Measurements from ENCODE around the gene SLC39A7. TPM values are rescaled to one million over a fixed set of nuclear protein-coding genes. Genes with fewer than 3 reads are reported as not detected.
A peak's percentile ranks its signal among the peaks of the same experiment; 100 is the strongest.

SLC39A7 gene
- total and polyA plus RNA-seq, 4 donors, result 59.7 to 102 (median 88.6) TPM

DNA sequence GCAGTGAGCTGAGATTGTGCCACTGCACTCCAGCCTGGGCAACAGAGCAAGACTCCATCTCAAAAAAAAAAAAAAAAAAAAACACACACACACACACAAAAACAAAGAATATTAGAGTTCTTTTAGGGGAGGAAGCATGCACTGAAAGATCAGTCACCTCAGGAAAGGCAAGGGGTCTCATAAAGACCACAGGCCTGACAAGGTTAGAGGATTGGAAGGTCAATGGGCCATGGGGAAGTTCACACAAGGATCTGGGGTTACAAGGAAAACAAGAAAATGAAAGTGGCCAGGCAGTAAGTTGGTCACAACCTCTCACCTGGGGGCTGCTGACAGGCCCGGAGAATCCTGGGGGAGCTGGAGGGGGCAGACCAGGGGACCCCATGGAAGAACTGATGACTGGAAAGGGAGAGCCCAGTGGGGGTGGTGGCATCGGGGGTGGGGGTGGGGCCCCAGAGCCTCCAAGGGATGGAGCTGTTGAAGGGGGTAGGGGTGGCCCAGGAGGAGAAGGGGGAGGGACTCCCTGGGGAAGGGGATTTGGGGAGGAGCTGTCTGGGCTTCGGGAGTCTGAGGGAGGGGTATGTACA is 1.7 kb upstream of the SLC39A7 start:
- Histone ChIP-seq H3K4me3 (ENCODE audit: low read length in 2 of 2) (peak overlapping the region in 1 of 2 donors; percentile 72), H3K27ac (ENCODE audit: low read depth in 1 of 2, low read length in 2 of 2) (no peak overlapping the region), H3K4me1 (ENCODE audit: control insufficient read depth in 1 of 2, insufficient read depth in 2 of 2, low read length in 2 of 2) (no peaks in the 10 kb centered on the region), H3K27me3 (ENCODE audit: control insufficient read depth in 1 of 2, insufficient read depth in 2 of 2, low read length in 1 of 2) (no peaks in the 10 kb centered on the region), H3K9me3 (ENCODE audit: control insufficient read depth, low read length) (no peaks in the 10 kb centered on the region), H3K36me3 (ENCODE audit: control insufficient read depth in 1 of 2, insufficient read depth in 2 of 2, low read length in 1 of 2) (peaks cover 0 to 8% of the 10 kb centered on the region in 2 donors)
- intact Hi-C loops (cut with DNase I), result loop anchor here in 1 of 2 donors (5.0 kb wide), 1 partner anchor 37 kb away; no protein-coding TSS in a partner anchor
- whole genome bisulfite sequencing, 2 donors, result 9 to 26% methylated on average over 2 to 3 of the region's 3 CpGs
- ATAC-seq (ENCODE audit: low FRiP score), result no peak
- peak in 1 of 2 donors; percentile 22 for DNase-seq

DNA sequence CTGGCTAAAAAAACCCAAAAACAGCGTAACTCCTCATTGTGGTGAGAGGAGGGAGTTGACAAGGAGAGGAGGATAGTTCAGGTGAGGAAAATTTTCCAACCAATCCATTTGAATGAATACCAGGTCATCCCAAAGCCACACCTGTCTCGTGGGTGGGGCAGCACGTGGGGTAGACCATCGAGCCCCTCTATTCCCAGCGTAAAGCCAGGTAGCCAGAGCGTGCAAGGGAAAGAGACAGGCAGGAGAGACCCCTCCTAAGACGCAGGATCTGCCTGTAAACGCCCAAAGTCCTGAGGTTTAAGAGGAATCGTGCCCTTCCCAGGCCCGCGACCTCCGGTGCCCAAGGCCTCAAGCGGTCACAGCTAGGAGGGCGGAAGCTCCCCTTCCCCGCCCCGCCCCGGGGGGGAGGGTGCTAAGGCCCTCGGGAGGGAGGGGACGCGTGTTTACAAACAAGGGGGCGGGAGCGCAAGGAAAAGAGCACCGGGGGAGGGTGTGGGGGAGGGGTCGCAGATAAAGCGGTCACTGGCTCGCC is 914 bp upstream of the SLC39A7 start:
- ATAC-seq (ENCODE audit: low FRiP score), result peak; percentile 54
- H3K9me3 ChIP-seq (ENCODE audit: control insufficient read depth, low read length), result no peaks in the 10 kb centered on the region
- DNase-seq, result peak in 1 of 2 donors; percentile 82
- intact Hi-C loops (cut with DNase I), result loop anchor here in 1 of 2 donors (2.0 to 10.0 kb wide), 7 partner anchors 37 to 1795 kb away; partner anchors contain the start of genes BRD2, CUTA, GPSM3 and MICA
- H3K27ac ChIP-seq (ENCODE audit: low read depth in 1 of 2, low read length in 2 of 2), result peak overlapping the region in 1 of 2 donors; percentile 61
- no peaks in the 10 kb centered on the region for H3K27me3 ChIP-seq (ENCODE audit: control insufficient read depth in 1 of 2, insufficient read depth in 2 of 2, low read length in 1 of 2)
- H3K36me3 ChIP-seq (ENCODE audit: control insufficient read depth in 1 of 2, insufficient read depth in 2 of 2, low read length in 1 of 2), result peaks cover 0 to 8% of the 10 kb centered on the region in 2 donors
- 0 to 2% methylated on average over 24 to 26 of the region's 26 CpGs for WGBS, 2 donors
- H3K4me3 ChIP-seq (ENCODE audit: low read length in 2 of 2), result peak overlapping the region; percentile 36 to 72
- no peaks in the 10 kb centered on the region for H3K4me1 ChIP-seq (ENCODE audit: control insufficient read depth in 1 of 2, insufficient read depth in 2 of 2, low read length in 2 of 2)

DNA sequence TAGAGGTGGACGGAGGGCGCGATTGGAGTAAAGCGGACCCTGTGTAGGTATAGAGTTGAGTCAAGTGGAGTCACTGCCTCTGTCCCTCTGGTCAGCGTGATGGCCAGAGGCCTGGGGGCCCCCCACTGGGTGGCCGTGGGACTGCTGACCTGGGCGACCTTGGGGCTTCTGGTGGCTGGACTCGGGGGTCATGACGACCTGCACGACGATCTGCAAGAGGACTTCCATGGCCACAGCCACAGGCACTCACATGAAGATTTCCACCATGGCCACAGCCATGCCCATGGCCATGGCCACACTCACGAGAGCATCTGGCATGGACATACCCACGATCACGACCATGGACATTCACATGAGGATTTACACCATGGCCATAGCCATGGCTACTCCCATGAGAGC is 479 bp downstream of the SLC39A7 start:
- DNase-seq (no peak), ATAC-seq (ENCODE audit: low FRiP score) (no peak)
- Histone ChIP-seq H3K9me3 (ENCODE audit: control insufficient read depth, low read length) (no peaks in the 10 kb centered on the region), H3K4me3 (ENCODE audit: low read length in 2 of 2) (peak overlapping the region; percentile 46 to 72), H3K4me1 (ENCODE audit: control insufficient read depth in 1 of 2, insufficient read depth in 2 of 2, low read length in 2 of 2) (no peaks in the 10 kb centered on the region), H3K27ac (ENCODE audit: low read depth in 1 of 2, low read length in 2 of 2) (peak overlapping the region; percentile 23 to 64), H3K36me3 (ENCODE audit: control insufficient read depth in 1 of 2, insufficient read depth in 2 of 2, low read length in 1 of 2) (peaks cover 0 to 3% of the 10 kb centered on the region in 2 donors), H3K27me3 (ENCODE audit: control insufficient read depth in 1 of 2, insufficient read depth in 2 of 2, low read length in 1 of 2) (no peaks in the 10 kb centered on the region)
- intact Hi-C loops (cut with DNase I), result loop anchor here in 1 of 2 donors (2.0 to 10.0 kb wide), 6 partner anchors 48 to 1796 kb away; partner anchors contain the start of genes BRD2, CUTA, GPSM3 and MICA
- WGBS, 2 donors, result 1% methylated on average over 14 of the region's 14 CpGs

GRCh38 chr6:33201935-33202334 is 1.3 kb downstream of the SLC39A7 start:
- Histone ChIP-seq H3K4me1 (ENCODE audit: control insufficient read depth in 1 of 2, insufficient read depth in 2 of 2, low read length in 2 of 2) (no peaks in the 10 kb centered on the region), H3K36me3 (ENCODE audit: control insufficient read depth in 1 of 2, insufficient read depth in 2 of 2, low read length in 1 of 2) (peaks cover 0 to 3% of the 10 kb centered on the region in 2 donors), H3K4me3 (ENCODE audit: low read length in 2 of 2) (peak overlapping the region in 1 of 2 donors; percentile 72), H3K9me3 (ENCODE audit: control insufficient read depth, low read length) (no peaks in the 10 kb centered on the region), H3K27me3 (ENCODE audit: control insufficient read depth in 1 of 2, insufficient read depth in 2 of 2, low read length in 1 of 2) (no peaks in the 10 kb centered on the region), H3K27ac (ENCODE audit: low read depth in 1 of 2, low read length in 2 of 2) (no peak overlapping the region)
- no peak for DNase-seq
- intact Hi-C loops (cut with DNase I), result loop anchor here in 1 of 2 donors (2.0 to 10.0 kb wide), 6 partner anchors 47 to 1797 kb away; partner anchors contain the start of genes BRD2, CUTA, GPSM3 and MICA
- no peak for ATAC-seq (ENCODE audit: low FRiP score)
- 68 to 69% methylated on average over 6 of the region's 6 CpGs for WGBS, 2 donors

GRCh38 chr6:33202799-33203198 is 2.1 kb downstream of the SLC39A7 start:
- DNase-seq, result no peak
- Histone ChIP-seq H3K9me3 (ENCODE audit: control insufficient read depth, low read length) (no peaks in the 10 kb centered on the region), H3K27ac (ENCODE audit: low read depth in 1 of 2, low read length in 2 of 2) (no peak overlapping the region), H3K36me3 (ENCODE audit: control insufficient read depth in 1 of 2, insufficient read depth in 2 of 2, low read length in 1 of 2) (peaks cover 0 to 3% of the 10 kb centered on the region in 2 donors), H3K4me3 (ENCODE audit: low read length in 2 of 2) (no peak overlapping the region), H3K27me3 (ENCODE audit: control insufficient read depth in 1 of 2, insufficient read depth in 2 of 2, low read length in 1 of 2) (no peaks in the 10 kb centered on the region), H3K4me1 (ENCODE audit: control insufficient read depth in 1 of 2, insufficient read depth in 2 of 2, low read length in 2 of 2) (no peaks in the 10 kb centered on the region)
- ATAC-seq (ENCODE audit: low FRiP score), result no peak
- intact Hi-C loops (cut with DNase I), result loop anchor here in 1 of 2 donors (5.0 to 10.0 kb wide), 5 partner anchors 212 to 1798 kb away; partner anchors contain the start of genes BRD2, CUTA, GPSM3 and MICA
- WGBS, 2 donors, result 81% methylated on average over 6 of the region's 6 CpGs

GRCh38 chr6:33203443-33204164 is 2.9 kb downstream of the SLC39A7 start:
- Histone ChIP-seq H3K9me3 (ENCODE audit: control insufficient read depth, low read length) (no peaks in the 10 kb centered on the region), H3K4me3 (ENCODE audit: low read length in 2 of 2) (no peak overlapping the region), H3K4me1 (ENCODE audit: control insufficient read depth in 1 of 2, insufficient read depth in 2 of 2, low read length in 2 of 2) (no peaks in the 10 kb centered on the region), H3K27me3 (ENCODE audit: control insufficient read depth in 1 of 2, insufficient read depth in 2 of 2, low read length in 1 of 2) (no peaks in the 10 kb centered on the region), H3K36me3 (ENCODE audit: control insufficient read depth in 1 of 2, insufficient read depth in 2 of 2, low read length in 1 of 2) (peaks cover 0 to 3% of the 10 kb centered on the region in 2 donors), H3K27ac (ENCODE audit: low read depth in 1 of 2, low read length in 2 of 2) (no peak overlapping the region)
- WGBS, 2 donors, result 63% methylated on average over 7 of the region's 7 CpGs
- DNase-seq (no peak), ATAC-seq (ENCODE audit: low FRiP score) (no peak)
- intact Hi-C loops (cut with DNase I), result loop anchor here in 1 of 2 donors (5.0 to 10.0 kb wide), 5 partner anchors 211 to 1799 kb away; partner anchors contain the start of genes BRD2, CUTA, GPSM3 and MICA

DNA sequence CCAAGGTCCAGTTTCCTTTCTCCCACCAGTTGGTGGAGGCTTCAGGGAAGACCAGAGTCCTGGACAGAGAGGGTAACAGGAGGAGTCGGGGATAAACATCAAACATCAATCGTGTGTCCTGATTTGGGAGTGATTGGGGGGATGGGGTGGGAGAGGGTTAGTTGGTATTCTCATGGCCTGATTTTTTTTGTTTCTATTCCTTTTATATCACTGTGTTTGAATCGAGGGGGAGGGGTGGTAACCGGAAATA is 3.4 kb downstream of the SLC39A7 start:
- intact Hi-C loops (cut with DNase I), result loop anchor here in 1 of 2 donors (5.0 to 10.0 kb wide), 5 partner anchors 211 to 1799 kb away; partner anchors contain the start of genes BRD2, CUTA, GPSM3 and MICA
- WGBS, 2 donors, result 5 to 14% methylated on average over 4 of the region's 4 CpGs
- no peak overlapping the region for H3K4me3 ChIP-seq (ENCODE audit: low read length in 2 of 2)

GRCh38 chr6:33204415-33205190 is 3.9 kb downstream of the SLC39A7 start, which contains the start of gene HSD17B8:
Gene HSD17B8 (plus strand): TSS chr6:33204655. CDS start chr6:33204669, 14 bp downstream.
- intact Hi-C loops (cut with DNase I), result loop anchor here in 1 of 2 donors (5.0 to 10.0 kb wide), 5 partner anchors 210 to 1800 kb away; partner anchors contain the start of genes BRD2, CUTA, GPSM3 and MICA
- no peak within 1 kb of the TSS for H3K27ac ChIP-seq (ENCODE audit: low read depth in 1 of 2, low read length in 2 of 2)
- ATAC-seq (ENCODE audit: low FRiP score) (peak; percentile 82), DNase-seq (peak; percentile 96 to 97)
- H3K36me3 ChIP-seq (ENCODE audit: control insufficient read depth in 1 of 2, insufficient read depth in 2 of 2, low read length in 1 of 2), result peaks cover 0 to 3% of the 10 kb centered on the region in 2 donors
- no peaks in the 10 kb centered on the region for H3K4me1 ChIP-seq (ENCODE audit: control insufficient read depth in 1 of 2, insufficient read depth in 2 of 2, low read length in 2 of 2)
- H3K9me3 ChIP-seq (ENCODE audit: control insufficient read depth, low read length), result no peaks in the 10 kb centered on the region
- H3K27me3 ChIP-seq (ENCODE audit: control insufficient read depth in 1 of 2, insufficient read depth in 2 of 2, low read length in 1 of 2), result no peaks in the 10 kb centered on the region
- WGBS, 2 donors, result 2 to 3% methylated on average over 46 to 48 of the region's 48 CpGs
- peak within 1 kb of the TSS; percentile 23 to 33 for H3K4me3 ChIP-seq (ENCODE audit: low read length in 2 of 2)

More for the DNA sequence above, 3.4 kb downstream of the SLC39A7 start:
- Histone ChIP-seq H3K9me3 (ENCODE audit: control insufficient read depth, low read length) (no peaks in the 10 kb centered on the region), H3K27me3 (ENCODE audit: control insufficient read depth in 1 of 2, insufficient read depth in 2 of 2, low read length in 1 of 2) (no peaks in the 10 kb centered on the region), H3K36me3 (ENCODE audit: control insufficient read depth in 1 of 2, insufficient read depth in 2 of 2, low read length in 1 of 2) (peaks cover 0 to 3% of the 10 kb centered on the region in 2 donors), H3K27ac (ENCODE audit: low read depth in 1 of 2, low read length in 2 of 2) (no peak overlapping the region), H3K4me1 (ENCODE audit: control insufficient read depth in 1 of 2, insufficient read depth in 2 of 2, low read length in 2 of 2) (no peaks in the 10 kb centered on the region)
- ATAC-seq (ENCODE audit: low FRiP score) (no peak), DNase-seq (no peak)
